HG03039 (cell line): ENCODE results near the gene NT5DC2.

ENCODE experiments used
- ATAC-seq: cut with Tn5 transposase; IDR thresholded peaks from one replicate; pipeline ENCODE4 v1.9.1; 2021; ENCODE audit warnings: mild to moderate bottlenecking, moderate library complexity; ENCODE audit not compliant: unreplicated experiment

Gene NT5DC2

GRCh38 chr3:52490035-52490938 lies 43.4 kb downstream of the NT5DC2 start:
- no peak for ATAC-seq

DNA sequence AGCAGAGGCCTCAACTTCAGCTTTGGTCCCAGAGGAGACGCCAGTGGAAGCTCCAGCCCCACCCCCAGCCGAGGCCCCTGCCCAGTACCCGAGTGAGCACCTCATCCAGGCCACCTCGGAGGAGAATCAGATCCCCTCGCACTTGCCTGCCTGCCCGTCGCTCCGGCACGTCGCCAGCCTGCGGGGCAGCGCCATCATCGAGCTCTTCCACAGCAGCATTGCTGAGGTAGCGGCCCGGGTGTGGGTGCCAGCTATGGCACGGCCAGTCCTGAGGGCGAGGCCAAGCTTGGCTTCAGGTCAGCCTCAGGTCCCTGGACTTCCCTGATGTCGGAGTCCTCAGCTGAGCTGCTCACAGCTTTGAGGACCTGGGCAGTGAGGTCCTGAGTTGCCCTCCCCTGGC lies 44.2 kb downstream of the NT5DC2 start:
- ATAC-seq = no peak

DNA sequence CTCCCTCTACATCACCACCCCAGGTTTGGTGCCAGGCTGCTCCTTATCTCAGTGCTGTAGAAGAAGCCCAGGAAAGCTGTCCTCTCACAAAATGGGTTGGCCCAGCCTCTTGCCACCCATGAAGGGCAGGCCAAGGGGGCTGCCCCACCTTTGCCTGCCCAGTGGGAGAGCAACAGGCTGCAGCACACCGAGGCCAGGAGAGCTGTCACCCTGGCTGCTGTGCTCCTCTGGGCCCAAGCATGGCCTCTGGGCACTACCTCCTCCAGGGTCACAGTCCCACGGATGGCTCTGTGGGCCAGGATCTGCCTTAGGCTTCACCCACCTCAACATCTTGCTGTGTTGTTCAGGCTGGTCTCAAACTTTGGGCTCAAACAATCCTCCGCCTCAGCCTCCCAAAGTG lies 44.9 kb downstream of the NT5DC2 start:
- ATAC-seq = no peak

DNA sequence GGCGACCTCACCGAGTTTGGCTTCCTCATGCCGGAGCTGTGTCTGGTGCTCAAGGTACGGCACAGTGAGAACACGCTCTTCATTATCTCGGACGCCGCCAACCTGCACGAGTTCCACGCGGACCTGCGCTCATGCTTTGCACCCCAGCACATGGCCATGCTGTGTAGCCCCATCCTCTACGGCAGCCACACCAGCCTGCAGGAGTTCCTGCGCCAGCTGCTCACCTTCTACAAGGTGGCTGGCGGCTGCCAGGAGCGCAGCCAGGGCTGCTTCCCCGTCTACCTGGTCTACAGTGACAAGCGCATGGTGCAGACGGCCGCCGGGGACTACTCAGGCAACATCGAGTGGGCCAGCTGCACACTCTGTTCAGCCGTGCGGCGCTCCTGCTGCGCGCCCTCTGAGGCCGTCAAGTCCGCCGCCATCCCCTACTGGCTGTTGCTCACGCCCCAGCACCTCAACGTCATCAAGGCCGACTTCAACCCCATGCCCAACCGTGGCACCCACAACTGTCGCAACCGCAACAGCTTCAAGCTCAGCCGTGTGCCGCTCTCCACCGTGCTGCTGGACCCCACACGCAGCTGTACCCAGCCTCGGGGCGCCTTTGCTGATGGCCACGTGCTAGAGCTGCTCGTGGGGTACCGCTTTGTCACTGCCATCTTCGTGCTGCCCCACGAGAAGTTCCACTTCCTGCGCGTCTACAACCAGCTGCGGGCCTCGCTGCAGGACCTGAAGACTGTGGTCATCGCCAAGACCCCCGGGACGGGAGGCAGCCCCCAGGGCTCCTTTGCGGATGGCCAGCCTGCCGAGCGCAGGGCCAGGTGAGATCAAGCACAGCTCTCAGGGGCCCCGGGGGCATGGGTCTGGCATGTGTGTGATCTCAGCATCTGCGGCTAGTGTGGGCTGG lies 45.6 kb downstream of the NT5DC2 start:
- no peak for ATAC-seq

- ATAC-seq = no peak
These were observed 46.4 kb downstream of the NT5DC2 start for GRCh38 chr3:52487050-52487787.

DNA sequence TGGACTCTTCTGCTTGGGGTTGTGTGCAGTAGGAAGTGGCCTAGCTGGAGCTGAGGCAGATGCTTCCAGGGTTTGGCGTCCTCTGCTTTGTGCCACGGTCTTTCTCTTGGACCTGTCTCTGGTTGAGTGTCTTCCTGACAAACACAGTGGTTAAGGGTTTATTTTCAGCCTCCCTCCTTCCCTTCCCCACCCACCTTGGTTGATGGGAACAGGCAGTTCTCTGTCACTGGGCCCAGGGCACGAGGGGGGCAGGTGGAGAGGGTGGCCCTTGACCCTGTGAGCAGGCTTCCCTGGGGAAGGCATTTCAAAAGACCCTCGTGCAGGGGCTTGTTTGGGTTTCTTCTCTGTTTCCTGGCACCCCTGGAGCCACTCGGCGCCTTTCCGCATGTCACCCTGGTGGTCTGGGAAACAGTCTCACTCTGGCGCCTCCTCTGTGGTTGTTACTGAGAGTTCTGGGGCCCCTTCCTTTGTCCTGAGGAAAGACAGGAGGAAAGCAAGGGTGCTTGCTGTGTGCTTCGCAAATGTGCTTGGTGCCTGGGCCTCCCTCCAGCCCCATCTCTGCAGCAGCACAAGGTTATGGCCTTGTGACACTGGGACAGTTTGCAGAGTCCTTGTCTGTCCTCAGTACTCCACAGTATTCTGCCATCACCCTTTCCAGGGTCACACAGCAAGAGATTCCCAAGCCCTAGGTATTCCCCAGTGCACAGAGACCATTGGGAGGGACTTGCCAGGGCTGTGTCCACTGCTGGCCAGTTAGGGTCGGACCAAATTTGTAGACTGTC lies 48.8 kb downstream of the NT5DC2 start:
- ATAC-seq = no peak

- ATAC-seq = no peak
These were observed 49.9 kb downstream of the NT5DC2 start for GRCh38 chr3:52483577-52484381.

GRCh38 chr3:52483081-52483480 lies 50.6 kb downstream of the NT5DC2 start:
- ATAC-seq = no peak

GRCh38 chr3:52481819-52482521 lies 51.7 kb downstream of the NT5DC2 start:
- ATAC-seq = no peak

- no peak for ATAC-seq
These were observed 52.6 kb downstream of the NT5DC2 start for GRCh38 chr3:52480768-52481715.

- no peak for ATAC-seq
These were observed 53.6 kb downstream of the NT5DC2 start for GRCh38 chr3:52479877-52480575.

DNA sequence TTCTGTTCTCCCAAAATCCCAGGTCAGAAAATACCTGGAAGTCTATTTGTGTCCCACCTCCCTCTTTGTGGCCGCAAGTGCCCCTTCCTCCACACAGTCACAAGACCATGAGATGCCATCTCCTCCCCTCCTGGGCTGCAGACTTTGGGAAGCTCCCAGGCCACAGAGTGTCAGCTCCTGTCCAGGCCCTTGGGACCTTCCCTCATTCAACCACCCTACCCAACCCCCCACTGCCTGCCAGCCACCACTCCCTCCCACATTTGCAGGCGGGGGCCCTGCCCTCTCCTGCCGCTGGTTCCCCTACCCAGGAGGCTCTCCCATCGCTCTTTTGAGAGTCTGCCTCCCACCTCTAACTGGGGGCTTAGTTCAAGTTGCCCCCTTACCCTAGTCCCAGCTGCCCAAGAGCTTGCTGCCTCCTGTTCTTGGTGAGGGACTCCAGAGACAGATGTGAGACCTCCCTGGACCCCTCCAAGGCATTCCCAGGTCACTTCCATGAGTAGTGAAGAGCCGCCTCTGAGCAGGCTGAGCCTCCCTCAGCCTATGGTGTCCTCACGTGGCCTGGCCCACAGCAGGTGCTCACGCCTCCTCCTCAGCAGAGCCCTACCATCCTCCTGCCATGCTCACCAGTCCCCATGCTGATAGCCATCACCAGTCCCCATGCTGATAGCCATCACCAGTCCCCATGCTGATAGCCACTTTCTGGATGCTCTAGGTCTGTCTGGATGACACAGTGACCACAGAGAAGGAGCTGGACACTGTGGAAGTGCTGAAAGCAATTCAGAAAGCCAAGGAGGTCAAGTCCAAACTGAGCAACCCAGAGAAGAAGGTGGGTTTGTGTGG lies 54.4 kb downstream of the NT5DC2 start:
- ATAC-seq = no peak

GRCh38 chr3:52477796-52478095 lies 55.9 kb downstream of the NT5DC2 start:
- ATAC-seq = no peak

GRCh38 chr3:52477076-52477795 lies 56.4 kb downstream of the NT5DC2 start:
- ATAC-seq = no peak
